GM19239 (cell line): Measurements from ENCODE around the gene TAOK2.

Source experiments
- DNase-seq: peaks from one replicate; pipeline ENCODE4 v3.0.0; 2011; ENCODE audit warnings: low spot score; ENCODE audit not compliant: insufficient read length
- FAIRE-seq: peaks from 2 replicates; lab custom pipeline; 2011; peaks lifted over from hg19 to GRCh38; lab: Jason Lieb, UNC

Gene TAOK2

GRCh38 chr16:29962344-29962994 is 11.2 kb upstream of the TAOK2 start:
- DNase-seq (no peak), FAIRE-seq (no peak)

GRCh38 chr16:29963021-29963743 is 10.5 kb upstream of the TAOK2 start:
- DNase-seq (no peak), FAIRE-seq (no peak)

DNA sequence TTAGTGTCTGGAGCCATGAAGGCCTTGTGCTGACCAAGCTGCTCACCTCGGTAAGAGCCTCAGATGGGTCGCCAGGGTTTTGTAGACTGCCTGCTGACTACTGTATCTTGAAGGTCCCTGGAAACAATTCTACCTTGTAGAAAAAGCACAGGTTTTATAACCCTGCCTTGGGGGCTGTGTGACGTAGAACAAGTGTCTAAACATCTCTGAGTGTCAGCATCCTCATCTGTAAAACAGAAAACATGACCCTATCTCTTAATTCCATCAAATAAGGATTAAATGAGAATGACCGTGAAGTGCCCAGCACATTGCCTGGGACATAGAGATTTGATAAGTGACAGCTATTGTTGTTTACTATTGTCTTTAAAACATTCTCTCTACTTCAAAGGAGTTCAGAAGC is 5.5 kb upstream of the TAOK2 start:
- DNase-seq, result no peak
- FAIRE-seq, result no peak

- DNase-seq, result no peak
- no peak for FAIRE-seq
Observed at GRCh38 chr16:29971304-29971703, 2.4 kb upstream of the TAOK2 start.

GRCh38 chr16:29972500-29972899 is 1.2 kb upstream of the TAOK2 start:
- no peak for DNase-seq
- no peak for FAIRE-seq

GRCh38 chr16:29972992-29973383 is 680 bp upstream of the TAOK2 start:
- DNase-seq, result no peak
- no peak for FAIRE-seq

GRCh38 chr16:29974291-29975133 is 844 bp downstream of the TAOK2 start:
- FAIRE-seq (no peak), DNase-seq (no peak)

DNA sequence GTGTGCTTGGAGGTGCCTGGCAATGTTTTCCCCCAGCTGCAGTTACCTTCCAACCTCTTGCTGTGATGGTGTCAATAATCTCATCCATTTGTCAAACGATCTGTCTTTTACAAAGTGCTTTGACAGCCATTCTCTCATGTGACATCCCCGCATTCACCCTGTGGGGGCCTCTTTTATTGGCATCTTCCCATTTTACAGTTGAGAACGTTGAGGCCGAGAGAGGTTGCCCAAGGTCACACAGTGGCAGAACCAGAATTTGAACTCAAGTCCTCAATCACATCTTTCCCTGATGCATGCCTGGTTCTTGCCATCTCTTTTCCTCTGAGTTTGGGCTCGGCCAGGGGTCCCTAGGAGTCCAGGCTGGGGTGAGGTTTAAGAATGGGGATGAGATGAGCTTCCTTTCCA is 1.5 kb downstream of the TAOK2 start:
- FAIRE-seq, result no peak
- DNase-seq, result no peak

GRCh38 chr16:29975811-29976511 is 2.3 kb downstream of the TAOK2 start:
- DNase-seq (no peak), FAIRE-seq (no peak)

DNA sequence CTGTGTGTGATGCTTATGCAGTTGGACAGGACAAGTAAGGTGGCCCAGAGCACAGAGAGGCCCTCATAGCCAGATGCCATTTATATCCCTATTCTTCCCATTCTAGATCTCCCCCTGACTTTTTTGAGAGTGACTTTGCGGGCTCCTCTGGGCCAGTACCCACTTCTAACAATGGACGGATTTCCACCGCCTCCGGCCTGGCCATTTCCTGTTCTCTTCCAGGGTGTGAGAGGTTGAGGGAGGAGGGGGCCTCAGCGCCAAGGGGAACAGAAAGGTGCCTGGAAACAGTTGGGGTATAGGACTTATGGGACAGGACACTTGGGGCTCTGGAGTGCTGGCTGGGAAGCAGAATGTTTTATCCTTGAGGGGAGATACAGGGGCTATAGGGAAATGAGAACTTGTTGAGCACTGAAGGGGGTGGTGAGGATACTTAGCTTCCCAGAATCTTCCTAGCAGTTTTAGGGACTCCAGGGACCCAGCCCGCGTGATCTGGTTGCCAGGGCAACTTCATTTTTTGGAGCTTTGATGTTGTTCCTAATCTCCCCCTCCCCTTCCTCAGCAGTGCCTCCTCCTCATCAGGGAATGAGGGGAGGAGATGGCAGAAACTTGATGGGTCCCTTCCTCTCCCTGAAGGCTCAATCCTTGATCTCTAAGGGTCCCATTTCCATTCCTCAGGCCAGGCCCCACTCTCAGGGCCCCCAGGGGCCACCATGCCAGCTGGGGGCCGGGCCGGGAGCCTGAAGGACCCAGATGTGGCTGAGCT is 3.6 kb downstream of the TAOK2 start:
- FAIRE-seq (no peak), DNase-seq (no peak)

GRCh38 chr16:29978081-29978480 is 4.4 kb downstream of the TAOK2 start:
- DNase-seq (no peak), FAIRE-seq (no peak)

DNA sequence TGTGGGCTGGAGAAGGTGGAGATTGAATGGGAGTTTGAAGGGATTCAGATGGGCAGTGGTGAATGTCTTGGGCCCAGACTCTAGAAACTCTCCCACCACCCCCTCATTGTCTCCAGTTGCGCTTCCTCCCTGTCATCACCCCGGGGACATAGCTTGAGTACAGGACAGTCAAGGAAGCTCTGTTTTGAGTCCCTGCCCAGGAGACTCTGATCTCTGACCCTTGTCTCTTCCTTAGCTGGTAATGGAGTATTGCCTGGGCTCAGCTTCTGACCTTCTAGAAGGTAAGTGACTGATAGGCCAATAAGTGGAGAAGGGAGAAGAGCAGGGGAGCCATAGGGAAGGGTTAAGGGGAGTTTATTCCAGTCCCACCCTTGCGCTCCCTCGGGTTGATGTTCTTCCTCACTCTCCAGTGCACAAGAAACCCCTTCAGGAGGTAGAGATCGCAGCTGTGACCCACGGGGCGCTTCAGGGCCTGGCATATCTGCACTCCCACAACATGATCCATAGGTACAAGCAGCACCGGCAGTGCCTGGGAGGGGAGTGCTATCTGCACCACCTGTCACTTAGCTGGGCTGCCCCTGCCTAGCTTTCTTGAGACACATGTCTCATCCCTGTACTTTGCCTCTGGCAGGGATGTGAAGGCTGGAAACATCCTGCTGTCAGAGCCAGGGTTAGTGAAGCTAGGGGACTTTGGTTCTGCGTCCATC is 5.0 kb downstream of the TAOK2 start:
- FAIRE-seq, result no peak
- no peak for DNase-seq

- FAIRE-seq (no peak), DNase-seq (no peak)
Observed at GRCh38 chr16:29982560-29983419, 9.1 kb downstream of the TAOK2 start.

DNA sequence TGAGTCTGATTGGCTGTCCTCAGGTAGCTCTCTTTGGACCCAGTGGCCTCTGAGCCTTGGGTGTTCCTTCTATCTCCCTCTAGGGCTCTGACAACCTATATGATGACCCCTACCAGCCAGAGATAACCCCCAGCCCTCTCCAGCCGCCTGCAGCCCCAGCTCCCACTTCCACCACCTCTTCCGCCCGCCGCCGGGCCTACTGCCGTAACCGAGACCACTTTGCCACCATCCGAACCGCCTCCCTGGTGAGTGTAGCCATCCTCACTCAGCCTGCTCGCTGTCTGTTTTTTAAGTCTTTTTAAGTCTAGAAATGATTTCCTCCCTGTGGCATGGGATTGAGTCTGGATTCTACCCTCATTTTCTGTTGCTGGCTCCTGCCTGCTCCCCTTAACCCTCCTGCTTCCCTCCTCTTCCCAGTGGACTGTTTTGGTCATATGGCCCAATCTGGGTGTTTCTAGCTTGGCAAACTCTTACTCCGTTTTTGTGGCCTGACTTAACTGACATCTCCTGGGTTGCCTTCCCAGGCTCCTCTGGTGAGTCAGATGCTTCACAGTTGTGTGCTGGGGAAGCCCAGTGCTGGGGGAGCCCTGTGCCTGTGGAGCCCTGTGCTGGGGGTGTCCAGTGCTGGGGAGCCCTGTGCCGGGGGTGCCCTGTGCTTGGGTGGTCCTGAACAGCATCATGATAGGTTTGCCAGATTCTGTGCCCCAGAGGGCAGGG is 9.9 kb downstream of the TAOK2 start:
- no peak for DNase-seq
- FAIRE-seq, result no peak

- FAIRE-seq, result no peak
- no peak for DNase-seq
Observed at GRCh38 chr16:29984137-29984763, 10.6 kb downstream of the TAOK2 start.

- FAIRE-seq (no peak), DNase-seq (no peak)
Observed at GRCh38 chr16:29984764-29985147, 11.1 kb downstream of the TAOK2 start.

GRCh38 chr16:29985271-29985811 is 11.7 kb downstream of the TAOK2 start:
- no peak for DNase-seq
- FAIRE-seq, result no peak
